NCI-H2171 treated with DMSO at 0.1 percent for 48 hours (cell line): ENCODE measurements around the gene WSB2.
"Not testable (repeated sequence)": the region's sequence is repeated elsewhere in the genome, so short reads cannot be mapped to it uniquely, and the experiment has no call there.

ENCODE experiments used
- DNase-seq: peaks from one replicate; lab custom pipeline; 2025; lab: John Stamatoyannopoulos, UW

WSB2 gene

GRCh38 chr12:118061011-118061872 lies at the start of gene WSB2:
Gene WSB2, minus strand, starts transcription at chr12:118061179. Its CDS starts 131 bp downstream, at chr12:118061048.
- DNase-seq = peak; percentile 43

GRCh38 chr12:118109088-118109487 lies 48.1 kb upstream of the WSB2 start:
- no peak for DNase-seq

- DNase-seq = no peak
Observed at GRCh38 chr12:118107694-118108093, 46.7 kb upstream of the WSB2 start.

- no peak for DNase-seq
Observed at GRCh38 chr12:118107011-118107410, 46.0 kb upstream of the WSB2 start.

GRCh38 chr12:118103601-118104382 lies 42.8 kb upstream of the WSB2 start, which contains the start of gene VSIG10:
Gene VSIG10, minus strand, starts transcription at chr12:118104011. Its CDS starts 340 bp downstream, at chr12:118103671.
- DNase-seq = peak; percentile 65

- peak; percentile 55 for DNase-seq
Observed at GRCh38 chr12:118103201-118103600, 42.2 kb upstream of the WSB2 start.

GRCh38 chr12:118102609-118103008 lies 41.6 kb upstream of the WSB2 start:
- no peak for DNase-seq

GRCh38 chr12:118102070-118102469 lies 41.1 kb upstream of the WSB2 start:
- no peak for DNase-seq

GRCh38 chr12:118101051-118101450 lies 40.1 kb upstream of the WSB2 start:
- DNase-seq = no peak

GRCh38 chr12:118098911-118099671 lies 38.1 kb upstream of the WSB2 start:
- peak; percentile 51 for DNase-seq

- no peak for DNase-seq
Observed at GRCh38 chr12:118098401-118098800, 37.4 kb upstream of the WSB2 start.

GRCh38 chr12:118094039-118094438 lies 33.1 kb upstream of the WSB2 start:
- no peak for DNase-seq

- DNase-seq = no peak
Observed at GRCh38 chr12:118089782-118090181, 28.8 kb upstream of the WSB2 start.

GRCh38 chr12:118082161-118082560 lies 21.2 kb upstream of the WSB2 start:
- DNase-seq = no peak

- not testable (repeated sequence) for DNase-seq
Observed at GRCh38 chr12:118081521-118081920, 20.5 kb upstream of the WSB2 start.

- peak; percentile 37 for DNase-seq
Observed at GRCh38 chr12:118073768-118074167, 12.8 kb upstream of the WSB2 start.

GRCh38 chr12:118070650-118071049 lies 9.7 kb upstream of the WSB2 start:
- DNase-seq = no peak

- no peak for DNase-seq
Observed at GRCh38 chr12:118068445-118068844, 7.5 kb upstream of the WSB2 start.

GRCh38 chr12:118065380-118065779 lies 4.4 kb upstream of the WSB2 start:
- DNase-seq = no peak

GRCh38 chr12:118064608-118065007 lies 3.6 kb upstream of the WSB2 start:
- DNase-seq = peak; percentile 11

- DNase-seq = no peak
Observed at GRCh38 chr12:118063576-118064391, 2.8 kb upstream of the WSB2 start.
